Islet precursor cell (in vitro differentiated cells): Measurements from ENCODE around the gene DUSP1.
"Not testable (repeated sequence)": the region's sequence is repeated elsewhere in the genome, so short reads cannot be mapped to it uniquely, and the experiment has no call there.

ENCODE experiments used
- DNase-seq: peaks from one replicate; pipeline ENCODE4 v3.0.0-alpha.2; 2018

DUSP1 gene

GRCh38 chr5:172796306-172796705, 25.3 kb upstream of the DUSP1 start:
- no peak for DNase-seq

GRCh38 chr5:172795318-172795977, 24.5 kb upstream of the DUSP1 start:
- DNase-seq: peak; percentile 63

DNA sequence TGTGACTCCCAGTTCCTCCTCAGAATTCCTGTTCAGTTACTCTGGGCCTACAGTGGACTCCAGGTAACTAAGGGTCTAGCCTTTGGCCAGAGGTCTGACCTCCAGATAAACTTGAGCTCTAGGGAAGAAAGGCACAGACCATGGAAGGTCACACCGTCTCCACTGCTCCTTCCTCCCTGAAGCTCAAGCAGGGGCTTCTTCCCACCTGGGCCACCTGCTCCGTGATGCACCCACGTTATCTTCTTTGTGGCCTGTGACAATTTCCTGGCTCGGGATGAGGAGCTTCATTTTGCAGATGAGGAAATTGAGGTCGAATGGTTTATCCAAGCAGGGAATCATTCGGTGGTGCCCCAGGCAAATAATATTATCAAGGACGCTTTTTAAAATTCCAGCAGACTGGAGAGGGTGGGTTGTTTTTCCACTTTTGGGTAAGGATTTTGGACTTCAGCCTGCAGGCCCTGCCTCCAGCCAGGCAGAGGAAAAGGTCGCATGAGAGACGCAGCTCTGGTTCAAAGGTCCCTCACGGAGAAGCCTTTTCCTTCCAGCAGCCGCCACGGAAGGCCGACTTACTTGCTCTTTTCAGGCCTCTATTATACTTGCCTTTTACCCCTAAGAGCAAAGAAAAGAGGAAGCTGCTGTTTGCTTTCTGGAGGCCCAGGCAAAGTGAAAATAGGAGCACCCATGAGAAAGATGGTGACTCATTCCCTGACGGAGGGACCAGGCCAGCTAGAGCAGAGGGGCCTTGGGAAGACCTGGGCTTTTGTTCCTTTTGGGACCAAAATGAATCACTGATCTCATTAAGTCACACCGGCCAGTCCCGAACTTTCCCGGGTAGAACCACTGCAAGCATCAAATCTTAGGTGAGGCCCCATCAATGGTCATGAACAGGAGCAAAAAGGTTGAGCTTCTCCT, 22.8 kb upstream of the DUSP1 start:
- no peak for DNase-seq

GRCh38 chr5:172792701-172793570, 21.9 kb upstream of the DUSP1 start:
- peak; percentile 68 for DNase-seq

GRCh38 chr5:172791726-172792445, 20.9 kb upstream of the DUSP1 start:
- no peak for DNase-seq

DNA sequence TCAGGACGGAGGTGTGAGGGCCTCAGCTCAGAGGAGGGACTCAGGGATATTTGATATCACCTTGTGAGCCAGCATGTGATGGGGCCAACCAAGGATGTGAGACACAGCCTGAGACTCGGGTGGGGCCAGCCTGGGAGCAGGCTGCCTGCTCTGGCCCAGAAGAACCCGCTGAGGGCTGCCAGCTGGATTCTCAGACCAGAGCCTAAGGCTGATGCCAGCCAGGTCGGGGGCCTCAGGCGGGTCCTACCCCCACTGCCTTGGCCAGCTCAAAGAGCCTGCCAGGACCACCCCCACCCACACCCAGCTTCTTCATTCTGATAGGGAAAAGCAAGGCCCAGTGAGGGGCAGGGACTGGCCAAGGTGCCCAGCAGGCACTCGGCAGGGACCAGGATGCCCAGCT, 20.3 kb upstream of the DUSP1 start:
- no peak for DNase-seq

GRCh38 chr5:172790496-172790889, 19.5 kb upstream of the DUSP1 start:
- no peak for DNase-seq

- DNase-seq: no peak
Observed at GRCh38 chr5:172789687-172790495, 18.9 kb upstream of the DUSP1 start.

DNA sequence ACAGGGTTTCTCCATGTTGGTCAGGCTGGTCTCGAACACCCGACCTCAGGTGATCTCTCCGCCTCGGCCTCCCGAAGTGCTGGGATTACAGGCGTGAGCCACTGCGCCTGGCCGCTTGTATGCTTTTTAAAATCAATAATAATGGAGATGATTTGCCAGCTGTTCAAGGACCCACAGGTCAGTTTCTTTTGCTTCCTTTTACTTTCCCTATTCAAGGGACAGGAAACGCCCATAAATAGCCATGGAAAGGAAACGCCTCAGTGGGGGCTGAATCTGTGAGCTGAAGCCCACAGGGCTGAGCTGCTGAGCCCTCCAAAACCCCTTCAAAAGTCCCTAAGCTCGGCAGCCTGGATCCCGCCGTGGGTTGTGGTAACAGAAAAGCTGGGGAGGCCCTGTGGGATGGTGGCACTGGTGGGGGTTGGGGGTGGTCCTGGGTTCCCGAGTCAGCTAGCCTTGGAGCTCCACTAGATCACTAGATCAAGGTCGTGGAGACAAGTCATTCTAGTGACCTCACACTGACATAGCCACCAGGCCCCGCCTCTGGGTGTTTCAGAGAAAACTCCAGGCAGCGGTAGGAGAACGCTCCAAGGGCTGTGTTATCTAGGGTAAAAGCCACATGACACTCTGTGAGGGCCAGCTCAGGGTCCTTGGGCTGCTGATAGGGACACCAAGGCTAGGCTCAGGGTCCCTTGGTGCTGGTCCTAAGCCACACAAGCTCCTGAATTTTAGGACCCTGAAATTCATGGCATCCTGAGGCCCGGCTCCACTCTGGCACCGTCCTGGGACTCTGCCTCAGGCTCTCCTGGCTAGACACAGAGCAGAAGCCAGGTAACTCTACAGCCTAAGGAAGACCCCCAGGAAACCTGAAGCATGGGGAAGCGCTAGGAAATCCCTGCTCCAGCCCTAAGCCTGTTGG, 18.0 kb upstream of the DUSP1 start:
- peak; percentile 72 for DNase-seq

DNA sequence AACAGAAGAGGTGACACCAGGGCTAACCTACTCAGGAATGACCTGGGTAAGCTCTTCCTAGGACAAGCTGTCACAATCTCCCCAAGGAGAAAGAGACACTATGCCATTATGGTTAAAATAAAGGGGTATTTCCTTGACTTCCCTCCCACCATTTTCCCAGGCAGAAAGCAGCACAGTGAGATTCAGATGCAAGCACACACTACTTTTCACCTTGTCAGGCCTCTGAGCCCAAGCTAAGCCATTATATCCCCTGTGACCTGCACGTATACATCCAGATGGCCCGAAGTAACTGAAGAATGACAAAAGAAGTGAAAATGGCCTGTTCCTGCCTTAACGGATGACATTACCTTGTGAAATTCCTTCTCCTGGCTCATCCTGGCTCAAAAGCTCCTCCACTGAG, 16.5 kb upstream of the DUSP1 start:
- DNase-seq: not testable (repeated sequence)

DNA sequence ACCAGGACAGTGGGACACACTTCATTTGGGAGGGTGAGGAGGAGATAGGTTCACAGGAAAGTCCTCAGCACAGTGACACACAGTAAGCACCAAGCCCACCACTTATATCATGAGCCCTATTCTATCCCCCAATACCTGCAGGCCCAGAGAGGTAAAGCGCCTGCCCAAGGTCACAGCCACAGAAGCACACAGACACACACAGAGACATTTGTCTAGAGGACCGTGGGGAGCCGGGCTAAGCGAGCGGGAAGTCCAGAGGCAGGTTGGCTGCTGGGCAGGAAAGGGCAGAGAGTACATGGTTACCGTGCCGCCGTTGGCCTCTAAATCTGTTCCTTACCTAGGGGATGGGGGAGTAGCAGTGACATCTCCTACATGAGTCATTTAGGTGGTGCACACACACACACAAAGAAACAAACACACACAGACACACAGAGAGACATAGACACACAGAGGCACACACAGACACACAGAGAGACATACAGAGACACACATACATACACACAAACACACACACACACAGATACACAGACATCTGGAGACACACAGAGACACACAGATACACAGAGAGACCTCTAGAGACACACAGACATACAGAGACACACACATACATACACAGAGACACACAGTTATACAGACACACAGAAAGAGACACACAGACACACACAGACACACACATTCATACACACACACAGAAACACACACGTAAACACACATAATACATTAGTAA, 15.9 kb upstream of the DUSP1 start:
- DNase-seq: no peak

DNA sequence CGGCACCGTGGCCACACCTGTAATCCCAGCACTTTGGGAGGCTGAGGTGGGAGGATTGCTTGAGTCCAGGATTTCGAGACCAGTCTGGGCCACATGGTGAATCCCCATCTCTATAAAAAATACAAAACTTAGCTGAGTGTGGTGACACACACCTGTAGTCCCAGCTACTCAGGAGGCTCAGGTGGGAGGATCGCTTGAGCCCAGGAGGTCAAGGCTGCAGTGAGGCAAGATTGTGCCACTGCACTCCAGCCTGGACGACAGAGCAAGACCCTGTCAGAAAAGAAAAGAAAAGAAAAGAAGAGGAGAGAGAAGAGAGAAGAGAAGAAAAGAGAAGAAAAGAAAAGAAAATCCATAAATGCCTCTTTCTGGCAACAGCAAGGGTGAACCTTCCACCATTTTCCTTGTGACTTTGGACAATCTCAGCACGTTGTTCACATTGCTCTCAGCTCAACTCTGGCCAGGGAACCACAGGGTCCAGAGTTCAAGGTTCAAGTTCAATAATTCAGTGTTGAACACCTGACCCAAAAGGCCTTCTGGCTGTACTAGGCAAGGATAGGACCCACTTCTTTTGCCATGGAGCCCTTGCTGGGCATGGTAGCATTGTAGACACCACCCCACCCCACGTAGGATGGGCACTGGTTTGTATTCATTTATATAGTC, 14.6 kb upstream of the DUSP1 start:
- no peak for DNase-seq

- DNase-seq: not testable (repeated sequence)
Observed at GRCh38 chr5:172784162-172784561, 13.2 kb upstream of the DUSP1 start.

- DNase-seq: not testable (repeated sequence)
Observed at GRCh38 chr5:172783319-172783718, 12.3 kb upstream of the DUSP1 start.

GRCh38 chr5:172782169-172783039, 11.4 kb upstream of the DUSP1 start:
- no peak for DNase-seq

- DNase-seq: no peak
Observed at GRCh38 chr5:172779691-172780341, 8.8 kb upstream of the DUSP1 start.
